Activated T-cell treated with anti-CD3 and anti-CD28 coated beads, Interleukin-2, amount 50 U/mL, for 4 hours (primary cell): Measurements from ENCODE around the gene MAD1L1. TPM values are rescaled to one million over a fixed set of nuclear protein-coding genes. Genes with fewer than 3 reads are reported as not detected.

Experiments
- ATAC-seq, 2 donors: fragments of 200-7000 bp; cut with Tn5 transposase; one replicate each; pipeline ENCODE4 v1.10.0; 2021
- DNase-seq: peaks from one replicate; pipeline ENCODE4 v3.0.0-alpha.2; 2020
- H3K27me3 Mint-ChIP-seq: one replicate; pipeline ENCODE4 v1.8.0; 2021; ENCODE audit warnings: low read depth, mixed read lengths
- H3K36me3 Mint-ChIP-seq: one replicate; pipeline ENCODE4 v1.8.0; 2022; ENCODE audit warnings: mixed read lengths; ENCODE audit not compliant: insufficient read depth
- H3K4me1 Mint-ChIP-seq: one replicate; pipeline ENCODE4 v1.8.0; 2021; ENCODE audit warnings: low read depth, mixed read lengths
- H3K4me3 Mint-ChIP-seq: one replicate; pipeline ENCODE4 v1.8.0; 2021; ENCODE audit warnings: mild to moderate bottlenecking, moderate library complexity, mixed read lengths
- H3K9me3 Mint-ChIP-seq: one replicate; pipeline ENCODE4 v1.8.0; 2021; ENCODE audit warnings: mixed read lengths
- total RNA-seq, 3 donors: library from RNA; stranded (reverse); gene quantifications; one replicate each; pipeline ENCODE4 v1.2.1, GENCODE V29; 2021

MAD1L1 gene
- total RNA-seq, 3 donors from 2014 or later, result 55.8 to 59.4 (median 57.9) TPM

DNA sequence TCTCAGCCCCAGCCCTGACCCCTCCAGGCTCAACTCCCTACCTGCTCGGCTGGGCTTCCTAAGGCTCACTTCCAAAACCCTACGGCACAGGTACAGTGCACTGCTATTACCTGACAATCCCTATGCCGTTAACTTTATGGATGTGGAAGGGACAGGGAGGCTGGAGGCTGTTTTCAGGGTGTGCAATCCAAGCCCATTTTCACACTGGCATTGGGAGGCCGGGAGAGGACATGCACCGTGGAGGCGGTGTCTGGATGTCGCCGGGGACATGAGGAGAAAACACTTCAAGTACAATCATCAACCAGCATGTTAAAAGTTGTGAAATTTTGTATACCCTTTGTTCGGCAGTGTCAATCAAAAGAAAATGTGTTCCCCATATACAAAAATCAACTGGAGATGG is 80.1 kb downstream of the MAD1L1 start:
- Mint-ChIP-seq H3K4me3 (no peak overlapping the region), H3K4me1 (no peaks in the 10 kb centered on the region), H3K36me3 (peaks cover 6% of the 10 kb centered on the region), H3K9me3 (no peaks in the 10 kb centered on the region), H3K27me3 (no peaks in the 10 kb centered on the region)
- DNase-seq (no peak), ATAC-seq (no peak)

DNA sequence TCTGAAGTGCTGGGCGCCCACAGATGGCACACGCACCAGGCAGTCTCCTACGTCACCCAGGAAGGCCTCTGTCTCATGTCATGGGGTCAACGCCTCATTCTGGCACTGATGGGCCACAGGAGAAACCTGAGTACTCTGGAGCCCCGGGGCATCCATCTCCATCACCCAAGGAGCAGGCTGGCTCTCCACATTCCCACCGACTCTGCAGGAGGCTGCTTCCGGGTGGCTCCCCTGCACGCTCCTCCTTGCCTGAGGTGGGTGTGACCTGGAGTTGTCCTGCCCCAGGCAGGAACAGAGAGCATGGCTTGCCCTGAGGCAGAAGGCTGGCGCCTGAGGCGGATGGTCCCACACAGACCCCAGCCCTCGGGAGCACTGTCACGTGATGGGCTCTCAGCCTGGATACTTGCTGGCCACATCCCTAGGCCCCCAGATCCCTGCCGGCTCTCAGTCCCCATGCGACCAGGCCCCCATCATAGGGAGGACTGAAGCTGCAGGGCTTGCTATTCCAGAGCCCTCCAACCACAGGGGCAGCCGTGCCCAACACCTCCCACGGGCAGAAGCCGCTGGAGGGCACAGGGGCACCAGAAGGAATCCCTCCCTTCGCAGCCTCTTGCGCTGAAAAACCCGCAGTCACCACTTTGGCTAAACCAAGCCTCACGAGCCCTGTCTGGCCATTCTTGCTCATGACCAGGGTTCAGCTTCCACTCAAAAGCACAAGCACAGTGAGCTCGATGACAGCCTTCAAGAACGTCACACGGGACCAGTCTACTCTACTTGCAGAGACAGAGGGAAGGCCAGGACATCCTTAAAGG is 80.7 kb downstream of the MAD1L1 start:
- no peak for ATAC-seq
- Mint-ChIP-seq H3K4me3 (no peak overlapping the region), H3K4me1 (no peaks in the 10 kb centered on the region), H3K27me3 (no peaks in the 10 kb centered on the region), H3K9me3 (no peaks in the 10 kb centered on the region), H3K36me3 (peaks cover 6% of the 10 kb centered on the region)
- no peak for DNase-seq

- Mint-ChIP-seq H3K4me1 (no peaks in the 10 kb centered on the region), H3K36me3 (peaks cover 9% of the 10 kb centered on the region), H3K9me3 (no peaks in the 10 kb centered on the region), H3K4me3 (no peak overlapping the region), H3K27me3 (no peaks in the 10 kb centered on the region)
- ATAC-seq (no peak), DNase-seq (no peak)
Measured at GRCh38 chr7:2151237-2151636, 81.5 kb downstream of the MAD1L1 start.

- no peak overlapping the region for H3K4me3 Mint-ChIP-seq
- no peaks in the 10 kb centered on the region for H3K4me1 Mint-ChIP-seq
- DNase-seq (no peak), ATAC-seq (no peak)
- H3K27me3 Mint-ChIP-seq, result no peaks in the 10 kb centered on the region
- H3K9me3 Mint-ChIP-seq, result no peaks in the 10 kb centered on the region
- H3K36me3 Mint-ChIP-seq, result peaks cover 9% of the 10 kb centered on the region
Measured at GRCh38 chr7:2150445-2150815, 82.3 kb downstream of the MAD1L1 start.

- ATAC-seq, result no peak
- H3K9me3 Mint-ChIP-seq, result no peaks in the 10 kb centered on the region
- H3K36me3 Mint-ChIP-seq, result peaks cover 9% of the 10 kb centered on the region
- no peaks in the 10 kb centered on the region for H3K4me1 Mint-ChIP-seq
- H3K27me3 Mint-ChIP-seq, result no peaks in the 10 kb centered on the region
- no peak overlapping the region for H3K4me3 Mint-ChIP-seq
- no peak for DNase-seq
Measured at GRCh38 chr7:2149672-2150444, 82.9 kb downstream of the MAD1L1 start.

GRCh38 chr7:2148814-2149213 is 83.9 kb downstream of the MAD1L1 start:
- Mint-ChIP-seq H3K4me3 (no peak overlapping the region), H3K9me3 (no peaks in the 10 kb centered on the region), H3K4me1 (no peaks in the 10 kb centered on the region), H3K36me3 (peaks cover 9% of the 10 kb centered on the region), H3K27me3 (no peaks in the 10 kb centered on the region)
- DNase-seq (no peak), ATAC-seq (no peak)

DNA sequence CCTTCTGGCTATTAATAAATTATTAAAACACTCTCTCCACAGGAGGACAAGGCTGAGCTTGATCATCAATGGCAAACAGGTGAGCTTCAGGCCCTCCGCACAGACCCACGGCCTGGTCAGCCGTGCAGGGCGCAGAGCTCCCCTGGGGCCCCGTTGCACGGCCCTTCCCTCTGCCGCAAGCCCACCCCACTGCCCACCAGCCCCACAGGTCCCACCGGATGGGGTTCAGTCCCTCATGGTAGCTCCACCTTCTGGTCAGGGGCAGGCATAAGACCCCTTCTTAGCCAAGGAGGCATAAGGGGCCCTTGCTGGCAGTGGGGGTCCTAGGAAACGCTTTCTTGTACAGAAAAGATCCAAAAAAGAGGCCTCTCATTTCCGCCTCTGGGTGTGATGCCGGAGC is 84.6 kb downstream of the MAD1L1 start:
- no peak overlapping the region for H3K4me3 Mint-ChIP-seq
- DNase-seq (no peak), ATAC-seq (no peak)
- H3K4me1 Mint-ChIP-seq, result no peaks in the 10 kb centered on the region
- H3K9me3 Mint-ChIP-seq, result no peaks in the 10 kb centered on the region
- peaks cover 8% of the 10 kb centered on the region for H3K36me3 Mint-ChIP-seq
- H3K27me3 Mint-ChIP-seq, result no peaks in the 10 kb centered on the region

GRCh38 chr7:2146676-2147472 is 85.9 kb downstream of the MAD1L1 start:
- no peak overlapping the region for H3K4me3 Mint-ChIP-seq
- no peak for DNase-seq
- H3K4me1 Mint-ChIP-seq, result no peaks in the 10 kb centered on the region
- H3K36me3 Mint-ChIP-seq, result peaks cover 7% of the 10 kb centered on the region
- ATAC-seq, result no peak
- no peaks in the 10 kb centered on the region for H3K27me3 Mint-ChIP-seq
- H3K9me3 Mint-ChIP-seq, result no peaks in the 10 kb centered on the region

DNA sequence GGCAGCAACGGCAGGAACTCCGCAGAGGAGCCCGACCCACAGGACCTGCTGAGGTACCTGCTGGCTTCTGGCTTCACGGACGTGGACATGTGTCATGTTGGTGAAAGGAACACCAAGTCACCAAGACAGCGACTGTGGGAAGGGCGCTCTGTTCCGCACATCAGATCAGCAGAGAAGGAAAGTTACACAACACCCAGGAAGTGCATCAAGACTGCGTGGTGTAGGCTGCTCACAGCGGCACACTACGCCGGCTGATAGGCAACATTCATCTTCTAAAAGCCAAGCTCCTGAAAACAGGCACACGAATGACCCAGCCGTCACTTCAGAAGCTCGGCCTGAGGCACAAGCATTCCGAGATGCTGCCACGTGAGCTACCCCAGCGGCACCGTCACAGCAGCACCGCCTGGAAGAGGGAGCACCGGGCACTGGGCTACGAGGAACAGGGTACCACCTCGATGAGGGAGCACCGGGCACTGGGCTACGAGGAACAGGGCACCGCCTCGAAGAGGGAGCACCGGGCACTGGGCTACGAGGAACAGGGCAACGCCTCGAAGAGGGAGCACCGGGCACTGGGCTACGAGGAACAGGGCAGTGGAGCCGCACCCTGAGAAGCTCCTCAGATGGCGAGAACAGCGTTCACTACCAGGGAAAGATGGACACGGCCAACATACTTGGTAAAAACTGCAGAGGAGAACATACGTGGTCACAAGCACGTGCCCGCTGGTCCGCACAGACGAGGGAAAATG is 86.7 kb downstream of the MAD1L1 start:
- Mint-ChIP-seq H3K9me3 (no peaks in the 10 kb centered on the region), H3K36me3 (peaks cover 7% of the 10 kb centered on the region), H3K4me1 (no peaks in the 10 kb centered on the region), H3K4me3 (no peak overlapping the region), H3K27me3 (no peaks in the 10 kb centered on the region)
- DNase-seq (no peak), ATAC-seq (no peak)

GRCh38 chr7:2144926-2145325 is 87.8 kb downstream of the MAD1L1 start:
- H3K9me3 Mint-ChIP-seq, result no peaks in the 10 kb centered on the region
- DNase-seq, result no peak
- no peak for ATAC-seq
- no peaks in the 10 kb centered on the region for H3K4me1 Mint-ChIP-seq
- no peak overlapping the region for H3K4me3 Mint-ChIP-seq
- H3K36me3 Mint-ChIP-seq, result peaks cover 7% of the 10 kb centered on the region
- H3K27me3 Mint-ChIP-seq, result no peaks in the 10 kb centered on the region

GRCh38 chr7:2143981-2144595 is 88.7 kb downstream of the MAD1L1 start:
- ATAC-seq (no peak), DNase-seq (no peak)
- H3K36me3 Mint-ChIP-seq, result peaks cover 5% of the 10 kb centered on the region
- H3K9me3 Mint-ChIP-seq, result no peaks in the 10 kb centered on the region
- H3K4me1 Mint-ChIP-seq, result no peaks in the 10 kb centered on the region
- H3K27me3 Mint-ChIP-seq, result no peaks in the 10 kb centered on the region
- no peak overlapping the region for H3K4me3 Mint-ChIP-seq

DNA sequence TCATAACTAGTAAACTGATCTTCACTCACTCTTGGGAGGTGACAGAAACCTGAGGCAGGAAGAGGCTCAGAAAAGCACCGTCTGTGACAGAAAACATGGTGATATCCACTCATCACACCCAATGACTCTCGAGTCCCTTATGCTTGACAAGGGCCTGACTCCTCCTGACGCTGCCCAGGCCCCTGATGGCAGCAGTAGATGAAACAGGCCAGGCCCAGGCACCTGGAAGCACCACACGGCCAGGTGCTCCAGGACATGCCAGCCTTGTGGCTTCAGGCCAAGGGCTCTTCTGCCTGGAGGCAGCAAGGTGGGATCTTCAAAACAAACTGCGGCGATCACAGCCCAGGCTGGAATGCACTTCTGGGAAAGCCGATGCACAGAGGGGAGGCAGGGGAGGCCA is 89.3 kb downstream of the MAD1L1 start:
- Mint-ChIP-seq H3K4me3 (no peak overlapping the region), H3K36me3 (peaks cover 5% of the 10 kb centered on the region), H3K4me1 (peaks cover 2% of the 10 kb centered on the region), H3K9me3 (no peaks in the 10 kb centered on the region), H3K27me3 (no peaks in the 10 kb centered on the region)
- DNase-seq (no peak), ATAC-seq (no peak)

- Mint-ChIP-seq H3K27me3 (no peaks in the 10 kb centered on the region), H3K4me3 (no peak overlapping the region), H3K36me3 (peaks cover 7% of the 10 kb centered on the region), H3K4me1 (peaks cover 9% of the 10 kb centered on the region), H3K9me3 (no peaks in the 10 kb centered on the region)
- ATAC-seq (no peak), DNase-seq (no peak)
Measured at GRCh38 chr7:2142386-2142785, 90.4 kb downstream of the MAD1L1 start.

DNA sequence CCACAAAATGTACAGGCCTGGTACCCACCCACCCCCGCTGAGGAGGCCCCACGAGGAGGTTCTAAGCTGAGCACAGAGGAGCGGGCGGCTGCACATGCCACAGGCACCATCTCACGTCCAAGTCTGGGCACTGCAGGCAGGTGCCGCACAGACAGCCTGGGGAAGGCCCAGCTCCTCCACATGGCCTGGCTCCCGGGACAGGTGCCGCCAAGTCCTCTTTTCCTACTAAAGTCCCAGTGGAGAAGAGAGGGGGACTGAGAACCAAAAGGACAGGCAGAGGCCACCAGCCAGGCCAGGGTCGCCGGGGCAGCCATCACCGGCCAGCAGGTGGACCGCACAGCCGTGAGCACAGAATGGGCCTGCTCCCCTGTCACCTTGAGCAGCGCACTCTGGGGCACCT is 91.1 kb downstream of the MAD1L1 start:
- peaks cover 6% of the 10 kb centered on the region for H3K36me3 Mint-ChIP-seq
- no peaks in the 10 kb centered on the region for H3K27me3 Mint-ChIP-seq
- no peaks in the 10 kb centered on the region for H3K9me3 Mint-ChIP-seq
- DNase-seq, result no peak
- peaks cover 9% of the 10 kb centered on the region for H3K4me1 Mint-ChIP-seq
- H3K4me3 Mint-ChIP-seq, result no peak overlapping the region
- no peak for ATAC-seq
